ENCODE data around the gene MPP2.

DNA sequence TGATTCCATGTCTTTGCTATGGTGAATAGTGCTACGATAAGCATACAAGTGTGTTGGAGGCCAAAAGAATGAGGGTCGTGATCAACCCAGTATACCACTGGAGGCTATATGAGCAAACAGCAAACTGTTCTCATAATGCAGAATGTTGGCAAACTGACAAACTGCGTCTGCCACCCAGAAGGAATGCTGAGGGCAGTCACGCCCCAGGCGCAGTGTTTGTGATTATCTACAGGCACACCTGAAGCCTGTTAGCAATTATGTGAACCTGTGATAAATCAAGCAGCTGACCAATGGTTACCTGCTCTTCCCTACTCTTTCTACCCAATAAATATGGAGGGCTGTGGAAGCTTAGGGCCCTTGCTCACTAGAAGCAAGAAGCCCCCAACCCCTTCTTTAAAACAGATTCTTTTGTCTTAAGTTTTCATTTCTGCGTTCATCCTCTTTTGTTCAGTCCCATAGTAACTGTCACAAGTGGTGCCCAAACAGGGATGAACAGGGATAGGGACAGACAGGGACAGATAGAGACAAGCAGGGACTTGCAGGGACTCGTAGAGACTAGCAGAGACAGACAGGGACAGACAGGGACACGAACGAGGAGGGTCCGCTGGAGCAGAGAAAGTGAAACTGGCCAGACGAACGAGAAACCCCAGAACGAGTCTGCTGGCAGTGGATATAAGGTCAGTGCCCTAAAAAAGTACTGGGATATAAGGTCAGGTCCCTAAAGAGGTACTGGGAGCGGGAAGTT is 35.2 kb downstream of the MPP2 start:
- TF ChIP-seq, protein P1, sequence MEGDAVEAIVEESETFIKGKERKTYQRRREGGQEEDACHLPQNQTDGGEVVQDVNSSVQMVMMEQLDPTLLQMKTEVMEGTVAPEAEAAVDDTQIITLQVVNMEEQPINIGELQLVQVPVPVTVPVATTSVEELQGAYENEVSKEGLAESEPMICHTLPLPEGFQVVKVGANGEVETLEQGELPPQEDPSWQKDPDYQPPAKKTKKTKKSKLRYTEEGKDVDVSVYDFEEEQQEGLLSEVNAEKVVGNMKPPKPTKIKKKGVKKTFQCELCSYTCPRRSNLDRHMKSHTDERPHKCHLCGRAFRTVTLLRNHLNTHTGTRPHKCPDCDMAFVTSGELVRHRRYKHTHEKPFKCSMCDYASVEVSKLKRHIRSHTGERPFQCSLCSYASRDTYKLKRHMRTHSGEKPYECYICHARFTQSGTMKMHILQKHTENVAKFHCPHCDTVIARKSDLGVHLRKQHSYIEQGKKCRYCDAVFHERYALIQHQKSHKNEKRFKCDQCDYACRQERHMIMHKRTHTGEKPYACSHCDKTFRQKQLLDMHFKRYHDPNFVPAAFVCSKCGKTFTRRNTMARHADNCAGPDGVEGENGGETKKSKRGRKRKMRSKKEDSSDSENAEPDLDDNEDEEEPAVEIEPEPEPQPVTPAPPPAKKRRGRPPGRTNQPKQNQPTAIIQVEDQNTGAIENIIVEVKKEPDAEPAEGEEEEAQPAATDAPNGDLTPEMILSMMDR (IDR thresholded peaks at IDR 0.05): no peak
- no peak for TF ChIP-seq POLR2A (IDR thresholded peaks at IDR 0.05)
